K562 treated with DMSO at 1 percent for 12 hours (cell line): Measurements from ENCODE around the gene EBP. TPM values are rescaled to one million over a fixed set of nuclear protein-coding genes. Genes with fewer than 3 reads are reported as not detected.

ENCODE experiments used
- total RNA-seq: library from RNA; unstranded; fragments of 300-600 nt; gene quantifications from 2 replicates; pipeline ENCODE4 v1.2.3, GENCODE V29; 2022; ENCODE audit not compliant: insufficient read depth

The EBP gene
- 202 and 265 TPM in 2 replicates for total RNA-seq

DNA sequence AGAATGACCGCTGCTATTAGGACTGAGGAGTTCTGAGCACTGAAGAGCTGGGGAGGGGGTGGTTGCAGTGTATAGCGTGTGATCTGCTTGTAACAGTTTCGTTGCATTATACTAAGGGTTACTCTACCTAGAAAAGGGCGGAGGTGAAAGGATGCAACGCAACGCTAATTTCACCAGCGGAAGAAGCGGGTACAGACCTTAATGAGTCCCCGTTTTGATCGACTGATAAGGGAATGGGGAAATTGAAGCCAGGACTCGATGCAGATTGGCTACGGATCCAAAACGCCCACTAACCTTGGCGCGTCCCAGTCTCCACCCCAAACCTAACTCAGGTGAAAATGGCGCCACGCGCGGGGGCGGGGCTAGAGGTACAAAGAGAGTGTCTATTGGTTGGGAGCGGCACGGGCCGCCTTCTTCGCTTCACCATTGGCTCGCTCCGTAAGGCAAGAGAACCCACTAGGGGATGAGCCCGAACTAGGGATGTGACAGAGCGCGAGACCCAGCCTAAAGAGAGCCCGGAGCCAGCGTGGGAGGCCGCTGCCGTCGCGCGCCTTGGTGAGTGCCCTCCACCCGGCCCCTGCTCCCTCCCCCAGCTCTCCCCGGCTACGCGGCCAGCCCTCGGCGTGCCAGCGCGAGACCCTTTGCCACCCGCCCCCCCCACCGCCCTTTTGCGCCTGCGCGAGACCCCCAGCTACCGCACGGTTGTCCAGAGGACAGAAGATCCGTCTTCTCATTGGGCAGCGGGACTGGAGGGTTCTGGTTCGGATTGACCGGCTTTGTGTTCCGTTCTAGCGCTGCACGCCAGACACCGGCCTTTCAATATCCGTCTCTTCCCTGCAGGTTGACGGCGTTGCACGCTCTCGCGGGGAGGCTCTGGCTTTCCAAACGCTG lies at the start of gene EBP:
Gene EBP, plus strand, starts transcription at position 456 of the 891 bp plus-strand sequence. CDS start 1,964 bp downstream, outside the sequence.

DNA sequence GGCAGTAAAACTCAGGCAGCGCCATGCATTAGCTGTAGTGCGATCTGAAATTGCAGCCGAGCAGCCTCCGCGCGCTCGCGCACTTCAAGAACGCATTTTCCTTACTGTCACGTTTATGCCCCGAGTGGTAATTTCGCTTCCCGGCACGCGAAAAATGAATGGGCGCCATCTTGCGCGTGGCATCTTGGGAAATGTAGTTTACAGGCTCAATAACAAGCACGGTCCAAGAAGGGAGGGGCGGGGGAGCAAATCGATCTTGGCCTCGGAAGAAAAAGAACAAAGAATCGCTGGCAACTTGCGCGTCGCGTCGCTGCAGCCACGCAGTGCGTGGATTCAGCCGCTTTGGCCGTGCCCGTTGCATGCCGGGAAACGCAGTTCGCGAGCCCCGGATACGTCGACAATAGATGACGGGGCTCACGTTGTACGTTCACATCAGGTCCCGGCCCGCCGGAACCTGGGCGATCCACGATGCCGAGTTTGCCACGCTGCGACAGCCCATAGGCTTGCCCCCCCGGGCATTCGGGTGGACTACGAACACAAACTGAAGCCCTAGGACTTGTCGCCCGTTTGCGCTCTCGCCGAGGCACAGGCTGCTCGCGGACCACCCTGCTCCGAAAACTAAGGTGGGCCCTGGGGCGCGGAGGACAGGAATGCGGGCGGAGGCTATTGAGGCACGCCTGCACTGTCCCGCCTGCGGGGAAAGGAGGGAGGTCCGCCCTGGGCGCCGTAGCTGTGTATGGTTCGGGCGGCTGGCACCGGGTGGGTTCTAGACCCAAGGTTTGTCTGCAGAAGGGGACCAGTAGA lies 45.6 kb upstream of the EBP start, which contains the start of gene FTSJ1:
Gene FTSJ1, plus strand, starts transcription at position 426 of the 804 bp plus-strand sequence. CDS start 1,849 bp downstream, outside the sequence.

DNA sequence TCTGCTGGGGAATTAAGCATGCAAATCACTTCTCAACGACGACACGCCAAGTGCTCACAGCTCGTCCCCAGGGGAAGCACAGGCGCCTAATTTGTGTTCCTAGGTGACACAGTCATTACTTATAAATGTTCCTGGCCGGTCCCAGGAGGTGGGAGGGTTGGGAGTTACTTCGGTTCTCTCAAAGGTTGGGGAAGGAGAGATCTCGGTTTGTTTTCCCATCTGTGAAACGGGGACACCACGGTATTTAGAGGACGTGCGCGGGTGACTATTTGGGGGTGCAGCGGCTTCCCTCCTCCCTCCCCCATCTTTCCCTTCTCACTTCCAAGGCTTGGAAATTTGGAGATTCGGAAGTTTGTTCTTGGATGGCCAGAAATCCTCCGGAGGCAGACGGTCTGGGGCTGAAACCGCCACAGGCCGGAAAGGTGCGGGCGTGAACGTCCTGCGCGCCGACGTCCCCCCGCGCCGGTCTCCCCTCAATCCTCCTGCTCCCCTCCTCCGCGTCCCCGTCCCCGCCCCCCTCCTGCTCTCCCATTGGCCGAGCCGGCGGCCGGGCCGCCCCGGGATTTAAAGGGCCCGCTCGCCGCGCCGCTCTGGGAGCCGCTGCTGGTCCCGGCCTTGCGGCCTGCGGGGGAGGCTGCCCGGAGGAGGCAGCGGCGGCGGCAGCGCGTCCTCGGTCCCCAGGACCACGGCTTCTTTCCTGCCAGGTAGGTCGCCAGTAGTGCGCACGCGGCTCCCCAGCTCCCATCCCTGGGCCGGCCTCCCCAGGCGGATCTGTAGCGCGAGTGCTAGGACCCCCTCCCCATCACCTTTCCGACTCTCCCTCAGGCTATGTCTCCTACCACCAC lies 13.0 kb upstream of the EBP start, which contains the start of gene PORCN:
Gene PORCN, plus strand, starts transcription at position 593 of the 845 bp plus-strand sequence. CDS start 829 bp downstream, outside the sequence.

DNA sequence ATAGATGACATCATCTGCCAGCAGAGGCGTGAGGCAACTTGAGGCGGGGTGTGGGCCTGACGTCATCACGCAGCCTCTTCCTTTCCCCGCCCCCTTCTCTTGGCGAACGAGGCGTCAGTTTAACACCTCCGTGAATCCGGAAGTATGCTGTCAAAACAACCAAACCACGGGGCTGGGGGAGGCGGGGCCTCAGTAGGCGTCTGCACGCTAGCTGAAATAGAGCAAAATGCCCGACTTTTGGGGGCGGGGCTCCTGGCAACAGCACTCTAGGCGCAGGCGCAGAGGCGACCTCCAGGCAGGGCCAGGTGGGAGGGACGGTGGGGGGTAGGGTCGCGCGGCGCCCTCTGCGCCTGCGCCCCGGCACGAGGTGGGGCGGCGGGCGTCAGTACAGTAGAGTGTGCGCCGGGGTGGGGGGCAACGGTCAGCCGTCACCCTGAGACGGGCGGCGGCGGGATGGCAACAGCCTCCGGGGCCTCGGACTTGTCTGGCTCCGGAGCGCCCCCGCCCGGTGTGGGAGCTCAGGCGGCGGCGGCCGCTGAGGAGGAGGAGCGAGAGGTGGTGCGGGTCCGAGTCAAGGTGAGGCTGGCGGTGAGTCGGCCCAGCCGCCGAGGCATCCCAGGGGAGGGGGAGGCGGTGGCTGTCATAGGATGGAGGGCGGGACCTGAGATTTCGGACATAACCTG lies 17.9 kb downstream of the EBP start, which contains the start of gene TBC1D25:
Gene TBC1D25, plus strand, starts transcription at position 370 of the 683 bp plus-strand sequence. Its CDS starts 84 bp downstream, at position 454.

DNA sequence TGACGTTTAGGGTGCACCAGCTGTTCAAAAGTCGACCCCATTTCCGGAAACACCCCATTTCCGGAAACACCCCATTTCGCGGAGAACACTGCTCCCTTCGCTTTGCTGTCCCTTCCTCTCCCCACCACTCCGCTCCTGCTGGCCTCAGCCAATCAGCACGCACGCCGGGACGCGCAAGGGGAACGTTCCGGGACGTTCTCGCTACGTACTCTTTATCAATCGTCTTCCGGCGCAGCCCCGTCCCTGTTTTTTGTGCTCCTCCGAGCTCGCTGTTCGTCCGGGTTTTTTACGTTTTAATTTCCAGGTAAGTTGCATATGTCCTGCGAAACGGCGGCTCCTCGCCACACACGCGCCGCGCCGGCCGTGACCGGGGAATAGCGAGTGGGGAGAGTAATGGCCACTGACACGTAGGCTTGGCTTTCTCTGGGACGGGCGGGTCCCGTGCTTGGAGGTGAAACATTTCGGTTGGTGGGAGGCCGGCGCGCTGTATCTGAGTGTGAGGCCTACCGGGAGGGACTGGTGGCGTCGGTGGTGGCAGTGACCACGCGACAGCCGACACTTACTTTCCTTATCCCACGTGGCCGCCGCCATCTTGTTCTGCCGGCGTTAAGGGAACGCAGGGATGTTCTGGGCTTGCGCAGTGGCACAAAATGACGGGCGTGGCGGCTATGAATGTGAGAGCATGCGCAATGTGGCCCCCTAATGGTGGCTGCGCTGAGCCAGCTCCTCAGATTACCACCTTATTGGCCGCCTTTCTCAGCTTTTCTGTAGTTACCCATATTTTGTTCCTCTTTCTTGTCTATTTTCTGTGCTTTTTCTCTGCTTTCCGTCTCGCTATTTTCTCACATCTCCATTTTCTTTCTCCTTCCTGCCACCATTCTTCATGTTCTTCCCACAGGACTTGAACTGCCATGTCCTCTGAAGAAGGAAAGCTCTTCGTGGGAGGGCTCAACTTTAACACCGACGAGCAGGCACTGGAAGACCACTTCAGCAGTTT lies 53.0 kb downstream of the EBP start, which contains the start of gene RBM3:
Gene RBM3, plus strand, starts transcription at position 215 of the 997 bp plus-strand sequence. Its CDS starts 697 bp downstream, at position 912.

Other genes with a start within 250 kb of the EBP start
- 38.7 and 53.8 TPM in 2 replicates for gene SSX3, start 165.1 kb upstream of the EBP start, total RNA-seq
- gene SSX4, start 138.3 kb upstream of the EBP start, total RNA-seq: 11.9 TPM in 1 of 2 replicates, not detected in the other
- 11.9 and 31.6 TPM in 2 replicates for gene SSX4B, start 109.8 kb upstream of the EBP start, total RNA-seq
- gene SLC38A5, start 51.5 kb upstream of the EBP start, total RNA-seq: 22.5 and 26.1 TPM in 2 replicates
- 45.8 and 46.9 TPM in 2 replicates for gene FTSJ1, start 45.6 kb upstream of the EBP start, total RNA-seq
- gene PORCN, start 12.8 kb upstream of the EBP start, total RNA-seq: 7.9 and 8.0 TPM in 2 replicates
- gene TBC1D25, start 17.9 kb downstream of the EBP start, total RNA-seq: 5.4 and 10.4 TPM in 2 replicates
- 63.3 and 112 TPM in 2 replicates for gene RBM3, start 52.7 kb downstream of the EBP start, total RNA-seq
- 63.2 and 89.3 TPM in 2 replicates for gene WDR13, start 75.7 kb downstream of the EBP start, total RNA-seq
- 9.4 and 21.6 TPM in 2 replicates for gene WAS, start 162.0 kb downstream of the EBP start, total RNA-seq
- gene SUV39H1, start 174.9 kb downstream of the EBP start, total RNA-seq: 26.2 and 35.7 TPM in 2 replicates
- 3.2 TPM in 1 of 2 replicates, not detected in the other for gene GLOD5, start 239.9 kb downstream of the EBP start, total RNA-seq